ENCODE measurements around the gene ZBED6. TPM values are rescaled to one million over a fixed set of nuclear protein-coding genes. Genes with fewer than 3 reads are reported as not detected.

The ZBED6 gene
- total RNA-seq, 4 donors from 2014 or later: 18.3 to 33.8 (median 20.2) TPM

GRCh38 chr1:203799971-203800370, 4.5 kb downstream of the ZBED6 start:
- no peak for TF ChIP-seq CTCF (IDR thresholded peaks at IDR 0.05; ENCODE audit: low read depth)

GRCh38 chr1:203805689-203806088, 10.3 kb downstream of the ZBED6 start:
- TF ChIP-seq CTCF (IDR thresholded peaks at IDR 0.05; ENCODE audit: low read depth): no peak

- TF ChIP-seq CTCF (IDR thresholded peaks at IDR 0.05; ENCODE audit: low read depth): no peak
Measured at GRCh38 chr1:203807196-203807595, 11.8 kb downstream of the ZBED6 start.

- no peak for TF ChIP-seq CTCF (IDR thresholded peaks at IDR 0.05; ENCODE audit: low read depth)
Measured at GRCh38 chr1:203813581-203814341, 18.3 kb downstream of the ZBED6 start.

GRCh38 chr1:203818399-203818798, 23.0 kb downstream of the ZBED6 start:
- TF ChIP-seq CTCF (IDR thresholded peaks at IDR 0.05; ENCODE audit: low read depth): no peak

GRCh38 chr1:203823306-203823705, 27.9 kb downstream of the ZBED6 start:
- TF ChIP-seq CTCF (IDR thresholded peaks at IDR 0.05; ENCODE audit: low read depth): no peak

GRCh38 chr1:203826175-203826574, 30.8 kb downstream of the ZBED6 start:
- TF ChIP-seq CTCF (IDR thresholded peaks at IDR 0.05; ENCODE audit: low read depth): no peak

Measured in subcutaneous adipose tissue (tissue), 4 donors.